ENCODE measurements around the gene FAM90A1. TPM values are rescaled to one million over a fixed set of nuclear protein-coding genes. Genes with fewer than 3 reads are reported as not detected.
"Not testable (repeated sequence)": the region's sequence is repeated elsewhere in the genome, so short reads cannot be mapped to it uniquely, and the experiment has no call there.

The FAM90A1 gene
- total and polyA plus RNA-seq, 2 donors (not counting 1 experiment from before 2014, with no cell fraction given): 0.27 to 0.34 TPM

DNA sequence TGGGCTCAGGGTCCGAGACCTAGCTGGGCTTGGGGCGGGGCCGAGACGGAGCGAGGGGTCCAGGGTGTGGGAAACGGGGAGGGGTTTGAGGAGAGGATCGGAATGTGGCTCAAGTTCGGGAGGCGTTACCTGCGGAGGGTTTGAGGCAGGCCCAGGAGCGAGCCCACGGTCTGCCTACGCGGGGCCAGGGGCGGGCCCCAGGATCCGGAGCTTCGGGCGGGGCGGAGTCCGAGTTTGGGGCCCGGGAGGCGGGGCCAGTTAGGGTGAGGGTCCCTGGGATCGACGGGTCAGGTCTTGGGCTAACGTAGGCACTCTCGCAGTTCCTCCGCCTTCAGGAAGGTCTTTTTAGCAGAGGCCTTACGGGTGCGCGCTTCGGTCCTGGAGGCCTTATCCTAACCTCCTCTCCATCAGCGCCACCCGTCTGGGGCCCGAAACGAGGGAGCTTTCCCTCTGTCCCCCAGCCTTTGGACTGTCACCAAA, 16.3 kb upstream of the FAM90A1 start:
- CTCF ChIA-PET: interaction anchor here (1.5 kb wide), 2 partner anchors 12 to 310 kb away, joined by 3 read pairs; no protein-coding TSS in a partner anchor
- H3K27me3 Mint-ChIP-seq; H3K79me2 ChIP-seq (ENCODE audit: control insufficient read depth, insufficient read depth, low read length); H4K20me1 ChIP-seq (ENCODE audit: control insufficient read depth, insufficient read depth, low read length, poor library complexity, severe bottlenecking); H3K36me3 ChIP-seq (replicated peaks in 1 of 2; ENCODE audit: control extremely low read depth in 1 of 2, control insufficient read depth in 1 of 2, extremely low read depth in 1 of 2, insufficient read depth in 2 of 2, low read length in 1 of 2); H3K9me3 Mint-ChIP-seq (ENCODE audit: insufficient read depth); ATAC-seq (ENCODE audit: low read depth); POLR2A ChIA-PET; DNase-seq; H3K27me3 ChIP-seq (replicated peaks in 1 of 4; ENCODE audit: control extremely low read depth in 1 of 4, control insufficient read depth in 3 of 4, insufficient read depth in 4 of 4, low read length in 3 of 4); H3K9me3 ChIP-seq (ENCODE audit: control extremely low read depth in 1 of 3, control insufficient read depth in 2 of 3, insufficient read depth in 1 of 3, low read length in 2 of 3): not testable (repeated sequence)
- Mint-ChIP-seq H3K27ac (peak overlapping the region; percentile 98), H3K4me1 (peaks cover 11% of the 10 kb centered on the region), H3K4me3 (peak overlapping the region; percentile 97)
- Histone ChIP-seq H3K4me2 (replicated peaks; ENCODE audit: low read depth, low read length, poor library complexity, severe bottlenecking) (peak overlapping the region; percentile 59), H3K27ac (ENCODE audit: low read length in 2 of 2) (peak overlapping the region; percentile 60 to 79), H3K4me3 (ENCODE audit: control extremely low read depth in 1 of 5, extremely low read depth in 1 of 5, insufficient read depth in 1 of 5, low read depth in 2 of 5, low read length in 4 of 5) (peak overlapping the region; percentile 34 to 92 (median 69)), H2AFZ (ENCODE audit: insufficient read depth, low read depth, low read length, poor library complexity, severe bottlenecking) (peak overlapping the region; percentile 88), H3K9ac (ENCODE audit: low read length) (peak overlapping the region; percentile 78), H3K4me1 (ENCODE audit: control insufficient read depth in 2 of 2, insufficient read depth in 2 of 2, low read length in 2 of 2) (peaks cover 0 to 12% of the 10 kb centered on the region in 2 donors)
- intact Hi-C loops (cut with micrococcal nuclease): loop anchor here (2.0 to 5.0 kb wide), 2 partner anchors 161 to 311 kb away; partner anchors contain the start of gene NECAP1
- WGBS (ENCODE audit: insufficient coverage): 1% methylated on average over 34 of the region's 35 CpGs

DNA sequence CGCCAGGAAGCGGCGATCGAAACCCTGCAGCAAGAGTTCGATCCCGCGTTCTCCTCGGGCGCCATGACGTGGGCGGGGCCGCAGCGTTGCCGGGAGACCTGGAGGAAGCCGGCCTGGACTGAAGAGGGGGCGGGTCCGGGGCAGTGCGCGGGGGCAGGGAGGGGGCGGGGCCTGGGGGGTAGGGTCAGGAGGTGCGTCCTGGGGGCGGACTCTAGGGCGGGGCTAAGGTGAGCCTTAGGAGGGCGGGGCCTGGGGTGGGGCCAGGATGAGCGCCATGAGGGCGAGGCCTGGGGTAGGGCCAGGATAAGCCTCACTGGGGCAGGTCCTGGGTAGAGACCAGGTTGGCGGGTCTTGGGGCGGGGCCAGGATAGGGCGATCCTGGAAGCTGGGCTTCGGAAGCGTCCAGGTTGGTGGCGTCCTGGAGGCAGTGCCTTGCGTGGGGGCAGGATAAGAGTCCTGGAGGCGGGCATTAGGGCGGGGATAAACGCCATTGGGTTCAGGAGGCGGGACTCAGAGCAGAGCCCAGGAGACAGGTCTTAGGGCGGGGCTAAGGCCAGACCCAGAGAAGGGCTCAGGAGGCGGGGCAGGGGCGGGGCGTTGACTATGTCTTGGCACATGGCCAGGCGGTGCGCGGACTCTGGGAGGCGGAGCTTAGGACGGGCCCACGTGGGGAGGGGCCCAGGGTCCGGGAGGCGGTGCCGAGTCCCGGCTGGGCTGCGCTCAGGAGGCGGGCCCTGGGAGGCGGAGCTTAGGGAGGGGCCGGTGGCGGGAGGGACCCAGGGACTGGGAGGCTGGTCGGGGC, 15.7 kb upstream of the FAM90A1 start:
- H3K9me3 ChIP-seq (ENCODE audit: control extremely low read depth in 1 of 3, control insufficient read depth in 2 of 3, insufficient read depth in 1 of 3, low read length in 2 of 3); H3K27me3 Mint-ChIP-seq; H4K20me1 ChIP-seq (ENCODE audit: control insufficient read depth, insufficient read depth, low read length, poor library complexity, severe bottlenecking); POLR2A ChIA-PET; H3K9me3 Mint-ChIP-seq (ENCODE audit: insufficient read depth); H3K36me3 ChIP-seq (replicated peaks in 1 of 2; ENCODE audit: control extremely low read depth in 1 of 2, control insufficient read depth in 1 of 2, extremely low read depth in 1 of 2, insufficient read depth in 2 of 2, low read length in 1 of 2); H3K79me2 ChIP-seq (ENCODE audit: control insufficient read depth, insufficient read depth, low read length); H3K27me3 ChIP-seq (replicated peaks in 1 of 4; ENCODE audit: control extremely low read depth in 1 of 4, control insufficient read depth in 3 of 4, insufficient read depth in 4 of 4, low read length in 3 of 4): not testable (repeated sequence)
- peak; percentile 96 for ATAC-seq (ENCODE audit: low read depth)
- peak overlapping the region; percentile 78 for H3K9ac ChIP-seq (ENCODE audit: low read length)
- peak; percentile 96 for DNase-seq
- whole genome bisulfite sequencing (ENCODE audit: insufficient coverage): under 1% methylated on average over 50 of the region's 57 CpGs
- peak overlapping the region in 4 of 5 experiments; percentile 67 to 92 (median 73) for H3K4me3 ChIP-seq (ENCODE audit: control extremely low read depth in 1 of 5, extremely low read depth in 1 of 5, insufficient read depth in 1 of 5, low read depth in 2 of 5, low read length in 4 of 5)
- peak overlapping the region; percentile 88 for H2AFZ ChIP-seq (ENCODE audit: insufficient read depth, low read depth, low read length, poor library complexity, severe bottlenecking)
- CTCF ChIA-PET: interaction anchor here (0.6 to 1.5 kb wide), 3 partner anchors 12 to 310 kb away, joined by 3 read pairs; no protein-coding TSS in a partner anchor
- intact Hi-C loops (cut with micrococcal nuclease): loop anchor here (2.0 to 5.0 kb wide), 2 partner anchors 160 to 311 kb away; partner anchors contain the start of gene NECAP1
- H3K4me1 ChIP-seq (ENCODE audit: control insufficient read depth in 2 of 2, insufficient read depth in 2 of 2, low read length in 2 of 2): peaks cover 0 to 12% of the 10 kb centered on the region in 2 donors
- H3K27ac ChIP-seq (ENCODE audit: low read length in 2 of 2): peak overlapping the region; percentile 60 to 79
- peaks cover 11% of the 10 kb centered on the region for H3K4me1 Mint-ChIP-seq
- H3K4me3 Mint-ChIP-seq: peak overlapping the region; percentile 97
- peak overlapping the region; percentile 71 for H3K4me2 ChIP-seq (replicated peaks; ENCODE audit: low read depth, low read length, poor library complexity, severe bottlenecking)
- peak overlapping the region; percentile 98 for H3K27ac Mint-ChIP-seq

GRCh38 chr12:8242622-8242879, 15.1 kb upstream of the FAM90A1 start:
- WGBS (ENCODE audit: insufficient coverage): under 1% methylated on average over 28 of the region's 28 CpGs
- H3K27me3 Mint-ChIP-seq; H3K9me3 ChIP-seq (ENCODE audit: control extremely low read depth in 1 of 3, control insufficient read depth in 2 of 3, insufficient read depth in 1 of 3, low read length in 2 of 3); DNase-seq; H3K79me2 ChIP-seq (ENCODE audit: control insufficient read depth, insufficient read depth, low read length); ATAC-seq (ENCODE audit: low read depth); H3K27me3 ChIP-seq (replicated peaks in 1 of 4; ENCODE audit: control extremely low read depth in 1 of 4, control insufficient read depth in 3 of 4, insufficient read depth in 4 of 4, low read length in 3 of 4); H3K9me3 Mint-ChIP-seq (ENCODE audit: insufficient read depth); H3K36me3 ChIP-seq (replicated peaks in 1 of 2; ENCODE audit: control extremely low read depth in 1 of 2, control insufficient read depth in 1 of 2, extremely low read depth in 1 of 2, insufficient read depth in 2 of 2, low read length in 1 of 2); POLR2A ChIA-PET; H4K20me1 ChIP-seq (ENCODE audit: control insufficient read depth, insufficient read depth, low read length, poor library complexity, severe bottlenecking): not testable (repeated sequence)
- Mint-ChIP-seq H3K4me3 (peak overlapping the region; percentile 97), H3K4me1 (peaks cover 11% of the 10 kb centered on the region), H3K27ac (peak overlapping the region; percentile 67)
- Histone ChIP-seq H2AFZ (ENCODE audit: insufficient read depth, low read depth, low read length, poor library complexity, severe bottlenecking) (peak overlapping the region; percentile 87), H3K27ac (ENCODE audit: low read length in 2 of 2) (peak overlapping the region; percentile 34 to 72), H3K4me1 (ENCODE audit: control insufficient read depth in 2 of 2, insufficient read depth in 2 of 2, low read length in 2 of 2) (peaks cover 0 to 12% of the 10 kb centered on the region in 2 donors), H3K9ac (ENCODE audit: low read length) (peak overlapping the region; percentile 69), H3K4me3 (ENCODE audit: control extremely low read depth in 1 of 5, extremely low read depth in 1 of 5, insufficient read depth in 1 of 5, low read depth in 2 of 5, low read length in 4 of 5) (peak overlapping the region in 4 of 5 experiments; percentile 67 to 77 (median 72)), H3K4me2 (replicated peaks; ENCODE audit: low read depth, low read length, poor library complexity, severe bottlenecking) (peak overlapping the region; percentile 71)
- intact Hi-C loops (cut with micrococcal nuclease): loop anchor here (2.0 to 5.0 kb wide), 2 partner anchors 160 to 310 kb away; partner anchors contain the start of gene NECAP1
- CTCF ChIA-PET: interaction anchor here (1.5 kb wide), 1 partner anchor 11 kb away, joined by 3 read pairs; no protein-coding TSS in a partner anchor

All from B cell (primary cell).